Skeletal muscle satellite cell (primary cell): ENCODE data around the gene IGFBP5.

Experiments used
- H3K27me3 ChIP-seq: 2 replicates; pipeline ENCODE4 v1.7.0; 2013; ENCODE audit warnings: low read length; ENCODE audit not compliant: control insufficient read depth, insufficient read depth
- H3K36me3 ChIP-seq: 2 replicates; pipeline ENCODE4 v1.7.0; 2013; ENCODE audit warnings: mild to moderate bottlenecking, control low read depth, low read length; ENCODE audit not compliant: insufficient read depth
- H3K4me1 ChIP-seq: 2 replicates; pipeline ENCODE4 v1.7.0; 2013; ENCODE audit warnings: low read length; ENCODE audit not compliant: control insufficient read depth, insufficient read depth
- H3K4me2 ChIP-seq: 2 replicates; pipeline ENCODE4 v1.7.0; 2013; ENCODE audit warnings: mild to moderate bottlenecking, low read length
- H3K4me3 ChIP-seq: 2 replicates; pipeline ENCODE4 v1.7.0; 2013; ENCODE audit warnings: low read length
- H3K9ac ChIP-seq: 2 replicates; pipeline ENCODE4 v1.7.0; 2013; ENCODE audit warnings: mild to moderate bottlenecking, low read depth, low read length, moderate library complexity
- H3K9me3 ChIP-seq: replicated peaks from 2 replicates; pipeline ENCODE4 v1.7.0; 2013; ENCODE audit warnings: mild to moderate bottlenecking, control low read depth, low read length

IGFBP5 gene

GRCh38 chr2:216661639-216662375 lies 33.5 kb downstream of the IGFBP5 start:
- no peaks in the 10 kb centered on the region for H3K9me3 ChIP-seq
- H3K4me3 ChIP-seq, result no peak overlapping the region
- H3K4me2 ChIP-seq, result no peak overlapping the region
- H3K4me1 ChIP-seq, result peaks cover 19% of the 10 kb centered on the region
- H3K27me3 ChIP-seq, result peaks cover 4% of the 10 kb centered on the region
- no peak overlapping the region for H3K9ac ChIP-seq
- peaks cover 25% of the 10 kb centered on the region for H3K36me3 ChIP-seq

- peaks cover 31% of the 10 kb centered on the region for H3K36me3 ChIP-seq
- H3K4me3 ChIP-seq, result no peak overlapping the region
- H3K27me3 ChIP-seq, result peaks cover 4% of the 10 kb centered on the region
- H3K4me1 ChIP-seq, result peaks cover 19% of the 10 kb centered on the region
- no peak overlapping the region for H3K4me2 ChIP-seq
- H3K9ac ChIP-seq, result no peak overlapping the region
- H3K9me3 ChIP-seq, result no peaks in the 10 kb centered on the region
Observed at GRCh38 chr2:216661051-216661450, 34.3 kb downstream of the IGFBP5 start.

GRCh38 chr2:216660496-216660895 lies 34.9 kb downstream of the IGFBP5 start:
- Histone ChIP-seq H3K4me2 (no peak overlapping the region), H3K36me3 (peaks cover 31% of the 10 kb centered on the region), H3K4me1 (peaks cover 19% of the 10 kb centered on the region), H3K9ac (no peak overlapping the region), H3K4me3 (no peak overlapping the region), H3K9me3 (no peaks in the 10 kb centered on the region), H3K27me3 (peaks cover 4% of the 10 kb centered on the region)

GRCh38 chr2:216659276-216659675 lies 36.1 kb downstream of the IGFBP5 start:
- Histone ChIP-seq H3K4me2 (no peak overlapping the region), H3K36me3 (peaks cover 27% of the 10 kb centered on the region), H3K4me3 (no peak overlapping the region), H3K9ac (no peak overlapping the region), H3K9me3 (no peaks in the 10 kb centered on the region), H3K27me3 (peaks cover 4% of the 10 kb centered on the region), H3K4me1 (peaks cover 15% of the 10 kb centered on the region)

- Histone ChIP-seq H3K27me3 (peaks cover 4% of the 10 kb centered on the region), H3K36me3 (peaks cover 27% of the 10 kb centered on the region), H3K9me3 (no peaks in the 10 kb centered on the region), H3K4me2 (no peak overlapping the region), H3K4me1 (peaks cover 15% of the 10 kb centered on the region), H3K4me3 (no peak overlapping the region), H3K9ac (no peak overlapping the region)
Observed at GRCh38 chr2:216658757-216659156, 36.6 kb downstream of the IGFBP5 start.

GRCh38 chr2:216657980-216658379 lies 37.4 kb downstream of the IGFBP5 start:
- Histone ChIP-seq H3K9me3 (no peaks in the 10 kb centered on the region), H3K9ac (no peak overlapping the region), H3K36me3 (peaks cover 27% of the 10 kb centered on the region), H3K4me3 (no peak overlapping the region), H3K4me2 (no peak overlapping the region), H3K27me3 (no peaks in the 10 kb centered on the region), H3K4me1 (peaks cover 15% of the 10 kb centered on the region)

- H3K9me3 ChIP-seq, result no peaks in the 10 kb centered on the region
- no peaks in the 10 kb centered on the region for H3K27me3 ChIP-seq
- H3K4me1 ChIP-seq, result peaks cover 15% of the 10 kb centered on the region
- no peak overlapping the region for H3K4me3 ChIP-seq
- peaks cover 27% of the 10 kb centered on the region for H3K36me3 ChIP-seq
- H3K9ac ChIP-seq, result no peak overlapping the region
- no peak overlapping the region for H3K4me2 ChIP-seq
Observed at GRCh38 chr2:216657086-216657855, 38.1 kb downstream of the IGFBP5 start.

GRCh38 chr2:216654528-216655052 lies 40.8 kb downstream of the IGFBP5 start:
- no peak overlapping the region for H3K9ac ChIP-seq
- no peak overlapping the region for H3K4me3 ChIP-seq
- no peak overlapping the region for H3K4me2 ChIP-seq
- no peaks in the 10 kb centered on the region for H3K27me3 ChIP-seq
- H3K36me3 ChIP-seq, result peaks cover 11% of the 10 kb centered on the region
- no peaks in the 10 kb centered on the region for H3K9me3 ChIP-seq
- H3K4me1 ChIP-seq, result peaks cover 28% of the 10 kb centered on the region

GRCh38 chr2:216653931-216654365 lies 41.4 kb downstream of the IGFBP5 start:
- no peaks in the 10 kb centered on the region for H3K27me3 ChIP-seq
- peaks cover 9% of the 10 kb centered on the region for H3K36me3 ChIP-seq
- no peaks in the 10 kb centered on the region for H3K9me3 ChIP-seq
- no peak overlapping the region for H3K4me2 ChIP-seq
- no peak overlapping the region for H3K9ac ChIP-seq
- peaks cover 33% of the 10 kb centered on the region for H3K4me1 ChIP-seq
- no peak overlapping the region for H3K4me3 ChIP-seq

GRCh38 chr2:216653093-216653799 lies 42.1 kb downstream of the IGFBP5 start:
- peaks cover 33% of the 10 kb centered on the region for H3K4me1 ChIP-seq
- H3K4me2 ChIP-seq, result no peak overlapping the region
- no peak overlapping the region for H3K4me3 ChIP-seq
- H3K9me3 ChIP-seq, result no peaks in the 10 kb centered on the region
- H3K9ac ChIP-seq, result no peak overlapping the region
- H3K36me3 ChIP-seq, result peaks cover 9% of the 10 kb centered on the region
- no peaks in the 10 kb centered on the region for H3K27me3 ChIP-seq

GRCh38 chr2:216652566-216652965 lies 42.8 kb downstream of the IGFBP5 start:
- Histone ChIP-seq H3K9me3 (no peaks in the 10 kb centered on the region), H3K4me3 (no peak overlapping the region), H3K9ac (no peak overlapping the region), H3K36me3 (peaks cover 9% of the 10 kb centered on the region), H3K4me1 (peaks cover 32% of the 10 kb centered on the region), H3K27me3 (no peaks in the 10 kb centered on the region), H3K4me2 (no peak overlapping the region)
